T follicular helper cell (primary cell): ENCODE results near the gene GNL1.
A peak's percentile ranks its signal among the peaks of the same experiment; 100 is the strongest.
"Not testable (repeated sequence)": the region's sequence is repeated elsewhere in the genome, so short reads cannot be mapped to it uniquely, and the experiment has no call there.

Experiments
- DNase-seq: peaks from one replicate; pipeline ENCODE4 v3.0.0-alpha.2; 2020; ENCODE audit warnings: low read depth

Gene GNL1

DNA sequence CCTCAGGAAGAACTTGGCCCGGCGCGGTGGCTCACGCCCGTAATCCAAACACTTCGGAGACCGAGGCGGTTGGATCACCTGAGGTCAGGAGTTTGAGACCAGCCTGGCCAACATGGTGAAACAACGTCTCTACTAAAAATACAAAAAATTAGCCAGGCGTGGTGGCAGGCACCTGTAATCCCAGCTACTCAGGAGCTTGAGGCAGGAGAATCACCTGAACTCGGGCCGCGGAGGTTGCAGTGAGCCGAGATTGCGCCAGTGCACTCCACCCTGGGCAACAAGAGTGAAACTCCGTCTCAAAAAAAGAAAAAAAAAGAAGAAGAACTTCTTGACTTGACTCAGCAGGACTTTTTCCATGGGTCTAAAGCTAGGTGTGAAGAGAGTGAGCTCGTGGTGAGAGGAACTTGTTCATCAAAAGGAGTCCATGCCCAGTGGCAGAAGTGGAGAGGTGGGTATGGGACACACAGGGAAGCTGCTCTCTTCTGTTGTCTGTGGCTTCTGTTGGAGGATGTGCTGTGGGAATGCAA, 26.9 kb downstream of the GNL1 start:
- not testable (repeated sequence) for DNase-seq

DNA sequence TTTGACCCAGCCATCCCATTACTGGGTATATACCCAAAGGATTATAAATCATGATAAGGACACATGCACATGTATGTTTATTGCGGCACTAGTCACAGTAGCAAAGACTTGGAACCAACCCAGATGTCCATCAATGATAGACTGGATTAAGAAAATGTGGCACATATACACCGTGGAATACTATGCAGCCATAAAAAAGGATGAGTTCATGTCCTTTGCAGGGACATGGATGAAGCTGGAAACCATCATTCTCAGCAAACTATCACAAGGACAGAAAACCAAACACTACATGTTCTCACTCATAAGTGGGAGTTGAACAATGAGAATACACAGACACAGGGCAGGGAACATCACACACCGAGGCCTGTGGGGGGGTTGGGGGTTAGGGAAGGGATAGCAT, 29.8 kb downstream of the GNL1 start:
- not testable (repeated sequence) for DNase-seq

DNA sequence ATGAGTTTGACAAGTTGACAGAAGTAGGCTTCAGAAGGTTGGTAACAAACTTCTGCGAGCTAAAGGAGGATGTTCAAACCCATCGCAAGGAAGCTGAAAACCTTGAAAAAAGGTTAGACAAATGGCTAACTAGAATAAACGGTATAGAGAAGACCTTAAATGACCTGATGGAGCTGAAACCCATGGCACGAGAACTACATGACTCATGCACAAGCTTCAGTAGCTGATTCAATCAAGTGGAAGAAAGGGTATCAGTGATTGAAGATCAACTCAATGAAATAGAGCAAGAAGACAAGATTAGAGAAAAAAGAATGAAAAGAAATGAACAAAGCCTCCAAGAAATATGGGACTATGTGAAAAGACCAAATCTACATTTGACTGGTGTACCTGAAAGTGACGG, 34.3 kb downstream of the GNL1 start:
- not testable (repeated sequence) for DNase-seq

DNA sequence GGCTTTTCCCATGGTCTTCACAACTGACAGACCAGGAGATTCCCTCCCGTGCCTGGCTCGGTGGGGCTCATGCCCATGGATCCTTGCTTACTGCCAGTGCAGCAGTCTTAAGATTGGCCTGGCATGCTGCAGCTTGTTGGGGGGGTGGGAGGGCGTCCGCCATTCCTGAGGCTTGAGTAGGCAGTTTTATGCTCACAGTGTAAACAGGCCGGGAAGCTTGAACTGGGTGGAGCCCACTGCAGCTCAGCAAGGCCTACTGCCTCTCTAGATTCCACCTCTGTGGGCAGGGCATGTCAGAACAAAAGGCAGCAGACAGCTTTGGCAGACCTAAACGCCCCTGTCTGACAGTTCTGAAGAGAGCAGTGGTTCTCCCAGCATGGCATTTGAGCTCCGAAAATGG, 35.2 kb downstream of the GNL1 start:
- not testable (repeated sequence) for DNase-seq

DNA sequence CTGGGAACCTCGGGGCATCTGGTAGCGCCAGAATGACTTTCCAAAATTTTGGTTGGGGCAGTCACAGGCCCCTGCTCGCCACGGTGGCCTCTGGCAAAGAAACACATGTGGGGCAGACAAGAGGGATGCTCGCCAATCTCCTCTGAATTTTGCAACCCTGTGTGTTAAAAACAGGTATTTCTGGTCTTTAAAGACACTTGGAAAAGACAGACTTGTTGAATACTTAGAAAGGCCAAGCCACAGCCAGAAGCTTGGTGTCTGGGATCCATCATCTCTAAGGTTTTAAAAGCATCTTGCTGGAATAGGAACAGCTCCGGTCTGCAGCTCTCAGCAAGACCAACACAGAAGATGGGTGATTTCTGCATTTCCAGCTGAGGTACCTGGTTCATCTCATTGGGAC, 35.8 kb downstream of the GNL1 start:
- no peak for DNase-seq

DNA sequence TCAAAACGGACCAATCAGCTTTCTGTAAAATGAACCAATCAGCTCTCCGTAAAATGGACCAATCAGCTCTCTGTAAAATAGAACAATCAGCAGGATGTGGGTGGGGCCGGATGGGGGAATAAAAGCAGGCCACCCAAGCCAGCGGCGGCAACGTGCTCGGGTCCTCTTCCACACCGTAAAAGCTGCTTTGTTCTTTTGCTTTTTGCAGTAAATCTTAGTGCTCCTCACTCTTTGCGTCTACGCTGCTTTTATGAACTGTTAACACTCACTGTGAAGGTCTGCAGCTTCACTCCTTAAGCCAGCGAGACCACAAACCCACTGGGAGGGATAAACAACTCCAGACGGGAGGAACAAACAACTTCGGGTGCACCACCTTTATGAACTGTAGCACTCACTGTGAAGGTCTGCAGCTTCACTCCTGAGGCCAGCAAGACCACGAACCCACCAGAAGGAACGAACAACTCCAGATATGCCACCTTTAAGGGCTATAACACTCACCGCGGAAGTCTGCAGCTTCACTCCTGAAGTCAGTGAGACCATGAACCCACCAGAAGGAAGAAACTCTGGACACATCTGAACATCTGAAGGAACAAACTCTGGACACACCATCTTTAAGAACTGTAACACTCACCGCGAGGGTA, 37.7 kb downstream of the GNL1 start:
- not testable (repeated sequence) for DNase-seq

DNA sequence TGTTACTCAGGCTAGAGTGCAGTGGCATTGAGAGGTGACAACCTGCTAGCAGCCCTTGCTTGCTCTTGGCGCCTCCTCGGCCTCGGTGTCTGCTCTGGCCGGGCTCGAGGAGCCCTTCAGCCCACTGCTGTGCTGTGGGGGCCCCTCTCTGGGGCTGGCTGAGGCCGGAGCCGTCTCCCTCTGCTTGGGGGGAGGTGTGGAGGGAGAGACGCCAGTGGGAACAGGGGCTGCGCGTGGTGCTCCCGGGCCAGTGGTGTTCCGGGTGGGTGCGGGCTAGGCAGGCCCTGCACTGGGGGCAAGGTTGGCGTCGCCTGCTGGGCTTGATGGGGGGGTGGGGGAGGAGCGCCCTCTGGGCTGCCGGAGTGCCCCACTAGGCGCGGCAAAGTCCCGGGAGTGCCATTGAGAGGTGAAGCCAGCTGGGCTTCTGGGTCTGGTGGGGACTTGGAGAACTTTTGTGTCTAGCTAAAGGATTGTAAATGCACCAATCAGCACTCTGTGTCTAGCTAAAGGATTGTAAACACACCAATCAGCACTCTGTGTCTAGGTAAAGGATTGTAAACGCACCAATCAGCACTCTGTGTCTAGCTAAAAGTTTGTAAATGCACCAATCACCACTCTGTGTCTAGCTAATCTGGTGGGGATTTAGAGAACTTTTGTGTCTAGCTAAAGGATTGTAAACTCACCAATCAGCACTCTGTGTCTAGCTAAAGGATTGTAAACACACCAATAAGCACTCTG, 38.4 kb downstream of the GNL1 start:
- DNase-seq = not testable (repeated sequence)

DNA sequence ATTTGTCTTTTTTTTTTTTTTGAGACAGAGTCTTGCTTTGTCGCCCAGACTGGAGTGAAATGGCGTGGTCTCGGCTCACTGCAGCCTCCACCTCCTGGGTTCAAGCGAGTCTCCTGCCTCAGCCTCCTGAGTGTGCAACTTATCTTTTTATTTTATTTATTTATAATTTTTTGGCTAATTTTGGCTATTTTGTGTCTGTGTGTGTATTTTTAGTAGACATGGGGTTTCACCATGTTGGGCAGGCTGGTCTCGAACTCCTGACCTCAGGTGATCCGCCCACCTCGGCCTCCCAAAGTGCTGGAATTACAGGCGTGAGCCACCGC, 39.6 kb downstream of the GNL1 start:
- DNase-seq = not testable (repeated sequence)

DNA sequence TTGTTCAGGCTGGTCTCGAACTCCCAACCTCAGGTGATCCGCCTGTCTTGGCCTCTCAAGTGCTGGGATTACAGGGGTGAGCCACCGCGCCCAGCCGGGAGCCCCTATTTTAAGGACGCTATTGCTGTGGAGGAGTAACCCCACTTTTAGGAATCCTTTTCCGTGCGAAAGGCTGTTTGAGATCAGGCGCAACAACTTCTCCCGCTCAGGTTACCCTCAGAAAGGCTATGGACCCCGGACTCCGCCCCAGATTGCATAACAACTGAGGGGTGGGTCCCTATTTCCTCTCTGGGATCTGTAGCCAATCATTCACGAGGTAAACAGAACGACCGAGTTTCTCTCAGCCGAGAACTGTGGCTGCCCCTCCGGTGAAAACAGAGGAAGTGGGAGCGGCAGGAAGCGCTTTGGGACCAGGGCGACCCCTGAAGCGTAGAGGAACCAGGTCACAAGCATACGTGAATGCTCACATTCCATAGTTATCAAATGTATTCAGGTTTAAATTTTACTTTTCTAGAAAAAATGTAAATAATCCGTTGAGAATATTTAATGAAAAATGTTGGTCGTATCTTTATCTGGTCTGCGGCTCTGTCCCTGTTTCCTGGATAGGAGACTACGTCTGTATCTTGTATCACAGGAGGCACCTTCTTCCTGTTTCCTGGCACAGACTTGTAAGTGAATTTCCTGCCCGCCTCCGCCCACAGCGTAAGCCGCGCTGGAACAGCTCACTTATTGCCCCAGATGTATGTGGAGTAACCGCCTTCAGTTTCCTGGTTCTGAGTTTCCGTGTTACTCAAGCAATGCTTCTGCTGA, 40.1 kb downstream of the GNL1 start:
- DNase-seq = peak; percentile 87

DNA sequence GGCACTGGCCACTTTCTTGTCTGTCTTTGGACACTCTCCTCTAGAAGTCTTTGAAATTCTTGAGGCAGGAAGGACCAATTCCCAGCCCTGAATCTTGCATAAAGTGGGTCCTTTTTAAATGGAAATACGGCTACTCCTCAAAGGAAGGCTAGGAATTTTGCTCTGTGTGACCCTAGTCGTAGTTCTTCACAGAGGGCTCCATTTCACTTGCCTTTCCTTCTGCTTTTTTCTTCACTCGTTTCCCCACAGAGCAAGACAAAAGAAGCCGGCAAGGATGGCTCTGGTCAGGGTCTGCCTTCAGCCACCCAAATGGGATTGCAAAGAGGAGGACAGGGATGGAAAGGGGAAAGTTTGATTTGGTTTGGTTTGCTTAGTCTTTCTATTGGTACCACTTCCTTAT, 41.2 kb downstream of the GNL1 start:
- DNase-seq = no peak

DNA sequence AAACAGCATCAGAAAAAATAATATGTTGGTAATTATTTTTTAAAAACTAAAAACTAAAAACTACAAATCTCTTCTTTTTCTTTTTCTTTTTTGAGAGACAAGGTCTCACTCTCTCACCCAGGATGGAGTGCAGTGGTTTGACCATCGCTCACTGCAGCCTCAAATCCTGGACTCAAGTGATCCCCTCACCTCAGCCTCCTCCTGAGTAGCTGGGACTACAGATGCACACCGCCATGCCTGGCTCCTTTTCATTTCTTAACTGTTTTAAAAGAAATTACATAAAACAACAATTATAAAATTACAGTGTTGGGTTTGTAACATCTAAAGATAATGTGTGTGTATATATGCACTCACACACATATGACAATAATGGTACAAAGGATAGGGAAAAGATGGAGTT, 42.8 kb downstream of the GNL1 start:
- no peak for DNase-seq

DNA sequence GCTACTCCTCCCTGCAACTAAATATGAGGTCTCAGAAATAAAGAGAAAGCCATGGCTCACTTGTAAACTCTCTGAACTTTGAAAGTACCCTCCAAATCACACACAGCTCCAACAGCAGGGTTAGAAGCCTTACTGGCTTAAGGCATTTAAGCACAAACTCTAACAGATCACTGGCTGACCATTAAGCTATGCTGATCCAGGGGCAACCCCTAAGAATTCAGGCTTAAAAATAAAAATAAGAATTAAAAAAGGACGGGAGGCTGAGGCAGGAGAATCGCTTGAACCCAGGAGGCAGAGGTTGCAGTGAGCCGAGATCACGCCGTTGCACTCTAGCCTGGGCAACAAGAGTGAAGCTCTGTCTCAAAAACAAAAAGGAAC, 45.1 kb downstream of the GNL1 start:
- DNase-seq = no peak

DNA sequence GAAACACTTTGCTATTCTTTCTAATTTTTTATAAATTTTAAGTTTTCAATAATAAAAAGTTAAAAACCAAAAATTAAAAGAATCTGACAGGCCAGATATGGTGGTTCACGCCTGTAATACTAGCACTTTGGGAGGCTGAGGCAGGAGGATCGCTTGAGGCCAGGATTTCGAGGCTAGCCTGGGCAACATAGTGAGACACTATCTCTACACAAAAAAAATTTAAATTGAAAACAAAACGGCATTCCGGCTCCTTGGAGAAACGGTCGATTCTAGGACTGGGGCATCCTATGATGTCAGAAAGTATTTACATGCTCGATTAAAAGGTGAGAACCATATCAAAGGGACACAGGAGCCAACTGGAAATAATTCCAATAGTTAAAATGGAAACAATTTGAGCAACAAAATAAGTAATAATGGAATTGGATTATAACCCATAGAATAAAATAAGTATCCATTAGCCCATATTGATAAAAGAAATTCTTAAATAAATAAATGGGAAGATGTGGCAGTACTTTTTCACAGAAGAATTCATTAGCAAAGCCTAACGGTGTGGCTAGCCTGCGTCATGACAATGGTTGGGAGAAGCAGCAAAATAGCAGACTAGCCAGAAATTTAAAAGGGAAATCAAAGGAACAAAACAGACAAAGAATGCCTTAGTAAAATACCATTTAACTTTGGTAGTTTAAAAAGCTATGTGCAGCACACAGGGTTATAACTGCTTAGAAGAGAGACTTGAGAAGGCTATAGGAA, 45.7 kb downstream of the GNL1 start:
- DNase-seq = no peak

DNA sequence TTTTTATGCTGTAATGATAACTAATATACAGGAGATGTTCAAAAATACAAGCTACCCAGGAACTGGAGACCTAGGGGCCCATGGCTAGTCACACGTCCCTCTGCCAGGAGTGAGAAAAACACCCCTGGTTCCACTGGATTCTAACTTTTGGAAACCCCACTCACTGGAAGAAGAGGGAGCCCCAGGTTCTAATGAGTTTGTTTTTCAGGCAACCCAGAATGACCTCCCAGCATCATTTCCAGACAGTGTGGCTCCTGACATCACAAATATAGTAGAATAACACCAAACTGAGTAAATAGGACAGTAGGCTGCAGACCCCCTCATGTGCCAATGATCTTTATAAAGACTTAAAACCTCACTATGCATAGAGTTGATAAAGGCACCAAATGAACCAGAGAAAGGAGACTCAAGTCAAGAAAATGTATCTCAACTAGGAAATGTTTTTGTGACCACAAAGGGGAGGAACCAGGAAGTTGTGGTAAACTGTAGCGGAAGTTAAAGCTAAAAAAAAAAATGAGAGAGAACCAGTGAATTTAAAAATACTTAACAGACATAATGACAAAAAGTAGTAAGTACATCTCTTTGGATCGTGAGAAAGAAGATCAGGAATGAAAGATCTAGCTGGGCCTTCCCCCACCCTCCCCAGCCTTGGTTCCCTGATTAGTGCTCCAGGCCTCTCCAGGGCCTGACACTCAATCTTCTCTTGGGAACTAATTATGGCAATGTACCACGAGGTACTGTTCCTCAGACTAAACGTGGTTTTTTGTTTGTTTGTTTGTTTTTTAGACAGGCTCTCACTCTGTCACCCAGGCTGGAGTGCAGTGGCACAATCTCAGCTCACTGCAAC, 47.2 kb downstream of the GNL1 start:
- DNase-seq = peak; percentile 29

DNA sequence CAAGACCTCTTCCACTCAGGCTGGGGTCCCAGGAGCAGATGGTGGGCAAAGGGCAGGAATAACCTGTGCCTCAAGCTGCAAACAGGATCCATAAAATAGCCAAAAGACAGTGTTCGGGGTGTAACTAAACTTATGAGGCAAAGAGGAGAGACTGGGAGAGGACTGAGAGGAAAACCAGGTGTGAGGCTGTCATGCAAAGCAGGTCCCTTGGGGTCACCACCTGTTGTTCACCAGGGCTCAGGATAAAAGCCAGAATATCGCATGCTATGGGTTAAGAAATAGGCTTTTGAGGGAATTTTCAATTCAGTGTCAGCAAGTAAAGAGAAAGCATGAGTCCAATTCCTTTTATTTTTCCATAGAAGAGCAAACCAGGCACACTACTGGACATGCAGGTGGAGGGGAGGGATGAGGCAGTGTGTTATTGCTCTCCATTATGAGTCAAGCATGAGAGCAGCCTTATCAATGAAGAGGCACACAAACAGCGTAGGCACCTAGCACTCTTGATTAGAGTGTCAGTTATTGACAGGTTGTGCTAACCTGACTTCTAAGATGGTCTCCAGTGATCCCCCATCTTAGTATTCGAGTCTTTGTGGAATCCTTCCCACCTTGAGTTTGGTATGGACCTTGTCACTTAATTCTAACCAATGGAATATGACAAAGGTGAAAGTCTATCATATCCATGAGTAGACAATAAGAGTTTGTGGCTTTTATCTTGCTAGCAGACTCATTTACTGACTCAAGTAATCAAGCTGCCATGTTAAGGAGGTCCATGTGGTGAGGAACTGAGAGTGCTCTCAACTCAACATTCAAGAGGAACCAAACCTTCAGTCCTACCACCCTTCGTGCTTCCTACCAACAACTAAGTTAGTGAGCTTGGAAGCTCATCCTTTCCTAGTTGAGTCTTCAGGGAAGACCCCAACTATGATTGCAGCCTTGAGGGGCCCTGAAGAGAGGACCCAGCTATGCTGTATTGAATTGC, 48.2 kb downstream of the GNL1 start:
- no peak for DNase-seq

DNA sequence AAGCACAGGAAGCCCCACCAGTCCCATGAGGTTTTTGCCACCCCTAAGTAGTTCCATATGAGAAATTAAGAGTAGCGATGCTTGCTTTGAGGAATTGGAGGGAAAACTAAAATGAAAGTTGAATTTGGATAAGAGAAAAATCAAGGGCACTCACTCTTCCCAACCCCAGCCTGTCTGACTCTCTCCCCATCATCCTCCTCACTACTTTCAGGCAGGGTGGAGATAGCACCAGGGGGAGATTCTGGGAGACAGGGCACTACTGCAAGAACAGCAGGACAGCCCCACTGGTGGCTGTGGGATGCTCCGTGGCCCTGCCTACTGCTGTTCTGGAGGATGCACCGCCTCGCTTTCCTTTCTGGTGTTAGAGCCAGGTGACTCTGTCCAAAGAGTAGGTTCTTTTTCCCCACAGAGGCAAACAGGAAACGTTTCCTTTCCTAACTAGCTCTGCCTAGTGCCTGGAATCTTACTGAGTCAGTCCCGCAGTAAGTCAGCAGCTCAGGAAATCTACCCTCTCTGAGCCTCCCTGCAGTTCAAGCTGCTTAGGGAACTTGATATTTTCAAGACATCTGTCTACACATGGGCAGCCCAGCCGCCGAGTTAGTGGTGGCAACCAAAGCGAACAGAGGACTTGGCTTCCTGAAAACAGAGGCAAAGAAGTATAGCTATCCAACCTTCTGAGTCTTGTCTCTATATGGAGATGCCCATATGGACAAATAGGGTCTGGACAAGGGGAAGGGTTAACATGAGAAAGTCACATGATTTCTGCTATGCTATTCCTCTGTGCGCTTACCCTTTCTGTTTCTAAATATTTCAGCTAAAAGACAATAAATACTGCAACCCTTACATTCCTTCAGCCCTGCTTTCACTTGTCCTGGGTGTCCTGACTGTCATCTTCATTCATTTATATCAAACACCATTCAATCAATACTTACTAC, 55.6 kb downstream of the GNL1 start:
- DNase-seq = no peak

DNA sequence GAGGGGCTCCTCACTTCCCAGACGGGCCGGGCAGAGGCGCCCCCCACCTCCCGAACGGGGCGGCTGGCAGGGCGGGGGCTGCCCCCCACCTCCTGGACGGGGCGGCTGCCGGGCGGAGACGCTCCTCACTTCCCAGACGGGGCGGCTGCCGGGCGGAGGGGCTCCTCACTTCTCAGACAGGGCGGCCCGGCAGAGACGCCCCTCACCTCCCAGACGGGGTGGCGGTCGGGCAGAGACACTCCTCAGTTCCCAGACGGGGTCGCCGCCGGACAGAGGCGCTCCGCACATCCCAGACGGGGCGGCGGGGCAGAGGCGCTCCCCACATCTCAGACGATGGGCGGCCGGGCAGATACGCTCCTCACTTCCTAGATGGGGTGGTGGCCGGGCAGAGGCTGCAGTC, 57.6 kb downstream of the GNL1 start:
- not testable (repeated sequence) for DNase-seq

DNA sequence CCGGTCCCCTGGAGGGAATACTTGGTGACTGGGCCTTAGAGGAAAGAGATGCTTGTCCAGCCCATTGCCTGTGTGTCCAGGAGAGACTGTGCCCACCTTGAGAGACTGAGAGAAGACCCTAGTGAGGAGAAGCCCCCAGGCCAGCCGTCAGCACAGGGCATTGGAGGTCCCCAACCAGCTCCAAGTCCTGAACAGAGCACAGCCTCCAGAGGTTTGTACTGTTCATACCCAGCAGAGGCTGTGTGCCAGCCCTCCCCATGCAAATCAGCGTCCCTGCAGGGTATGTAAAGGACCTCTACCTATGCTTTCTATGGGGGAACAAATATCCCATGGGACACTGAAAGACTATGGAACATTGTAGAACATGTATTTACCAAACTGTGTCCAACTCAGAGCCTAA, 58.6 kb downstream of the GNL1 start:
- DNase-seq = no peak

DNA sequence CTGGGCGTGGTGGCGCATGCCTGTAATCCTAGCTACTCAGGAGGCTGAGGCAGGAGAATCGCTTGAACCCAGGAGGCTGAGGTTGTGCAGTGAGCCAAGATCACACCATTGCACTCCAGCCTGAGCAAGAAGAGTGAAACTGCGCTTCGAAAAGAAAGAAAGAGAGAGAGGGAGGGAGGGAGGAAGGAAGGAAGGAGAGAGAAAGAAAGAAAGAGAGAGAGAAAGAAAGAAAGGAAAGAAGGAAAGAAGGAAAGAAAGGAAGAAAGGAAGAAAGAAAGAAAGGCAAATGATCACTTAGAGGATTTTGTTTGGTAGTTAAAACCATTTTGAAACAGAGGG, 59.1 kb downstream of the GNL1 start:
- not testable (repeated sequence) for DNase-seq
